Measurements from ENCODE around the gene ZNF141.
A peak's percentile ranks its signal among the peaks of the same experiment; 100 is the strongest.
"Not testable (repeated sequence)": the region's sequence is repeated elsewhere in the genome, so short reads cannot be mapped to it uniquely, and the experiment has no call there.

The ZNF141 gene

DNA sequence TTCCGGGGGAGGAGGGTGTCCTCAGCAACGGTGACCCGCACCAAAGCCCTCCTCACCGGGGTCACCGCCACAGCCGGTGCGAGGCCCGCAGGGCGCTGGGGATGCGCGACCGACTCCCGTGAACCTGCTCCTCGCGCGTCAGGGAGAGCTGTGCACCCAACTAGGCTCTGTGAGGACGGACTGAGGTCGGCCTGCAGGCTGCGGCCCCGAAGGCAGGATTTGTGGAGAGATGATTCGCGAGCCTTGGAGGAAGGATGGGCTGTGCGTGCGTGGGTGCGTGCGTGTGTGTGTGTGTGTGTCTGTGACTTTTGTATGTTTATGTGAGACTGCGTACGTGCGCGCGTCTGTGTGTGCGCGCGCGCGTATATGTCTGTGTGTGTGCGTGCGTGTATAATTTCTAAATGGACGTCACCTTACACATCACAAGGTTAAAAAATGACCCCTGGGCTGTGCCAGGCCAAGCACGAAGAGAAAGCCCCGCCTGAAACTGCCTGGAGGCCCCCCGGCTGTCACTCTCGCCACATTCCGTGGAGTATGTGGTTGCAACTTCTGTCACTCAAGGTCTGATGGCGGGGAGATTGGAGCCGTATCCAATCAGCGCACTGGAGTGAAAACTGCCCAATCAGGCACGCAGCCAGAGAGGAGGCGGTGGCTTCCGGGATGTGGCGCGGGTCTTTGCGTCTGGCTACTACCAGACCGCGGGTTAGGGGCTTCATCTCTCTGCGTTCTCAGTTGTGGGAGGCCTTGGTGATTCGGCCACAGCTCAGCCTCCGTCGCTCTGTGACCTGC is at the start of gene ZNF141:
TSS of gene ZNF141 (plus strand) at position 672 of the 789 bp plus-strand sequence. CDS start 170 bp downstream, outside the sequence.
- DNase-seq, result peak; percentile 98

DNA sequence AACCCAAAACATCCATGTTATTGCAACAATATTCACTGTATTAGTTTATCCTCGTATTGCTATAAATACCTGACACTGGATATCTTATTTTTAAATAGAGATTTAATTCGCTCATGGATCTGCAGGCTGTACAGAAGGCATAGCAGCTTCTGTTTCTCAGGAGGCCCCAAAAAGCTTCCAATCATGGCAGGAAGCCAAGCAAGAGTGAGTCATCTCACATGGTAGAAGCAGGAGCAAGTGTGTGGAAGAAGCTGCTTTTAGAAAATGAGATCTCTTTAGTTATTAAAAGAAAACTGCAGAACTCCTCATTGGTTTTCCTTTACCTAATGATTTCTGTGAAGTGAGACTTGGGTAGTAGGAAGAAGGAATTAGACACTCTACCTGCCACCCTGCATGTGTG is 48.7 kb upstream of the ZNF141 start:
- DNase-seq, result no peak

DNA sequence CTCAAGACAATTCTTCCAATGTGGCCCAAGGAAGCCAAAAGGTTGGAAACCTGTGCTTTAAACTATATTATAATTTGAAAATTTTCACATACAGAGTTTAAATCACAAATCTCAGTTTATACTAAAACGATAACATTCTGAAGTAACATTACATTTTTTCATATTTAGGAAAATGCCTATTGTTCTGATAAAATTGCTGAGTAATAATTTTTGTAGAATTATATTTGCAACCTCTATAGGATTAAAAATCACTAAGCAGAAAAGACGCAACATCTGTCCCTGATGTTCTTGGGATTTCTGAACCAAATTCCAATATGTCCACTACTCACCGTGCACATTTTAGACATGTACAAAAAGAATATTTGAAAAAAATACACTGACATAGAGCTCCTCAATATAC is 42.9 kb upstream of the ZNF141 start:
- no peak for DNase-seq

DNA sequence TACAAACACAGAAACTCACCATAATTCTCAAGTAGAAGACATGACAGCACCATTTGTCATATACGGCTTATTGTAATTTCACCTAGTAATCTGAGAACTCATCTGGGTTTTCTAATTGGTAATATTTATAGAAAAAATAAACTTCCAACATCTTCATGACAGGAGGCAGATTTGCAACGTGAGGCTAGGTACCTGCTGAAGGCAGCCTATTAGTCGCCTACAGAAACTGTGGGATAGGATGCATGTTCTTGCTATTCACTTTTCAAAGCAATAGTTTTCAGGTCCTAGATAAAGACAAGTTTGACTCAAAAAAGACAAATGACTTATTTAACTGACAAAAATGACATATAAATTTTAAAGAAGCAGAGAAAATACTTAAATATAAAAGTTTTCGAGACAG is 35.2 kb upstream of the ZNF141 start:
- DNase-seq, result no peak

DNA sequence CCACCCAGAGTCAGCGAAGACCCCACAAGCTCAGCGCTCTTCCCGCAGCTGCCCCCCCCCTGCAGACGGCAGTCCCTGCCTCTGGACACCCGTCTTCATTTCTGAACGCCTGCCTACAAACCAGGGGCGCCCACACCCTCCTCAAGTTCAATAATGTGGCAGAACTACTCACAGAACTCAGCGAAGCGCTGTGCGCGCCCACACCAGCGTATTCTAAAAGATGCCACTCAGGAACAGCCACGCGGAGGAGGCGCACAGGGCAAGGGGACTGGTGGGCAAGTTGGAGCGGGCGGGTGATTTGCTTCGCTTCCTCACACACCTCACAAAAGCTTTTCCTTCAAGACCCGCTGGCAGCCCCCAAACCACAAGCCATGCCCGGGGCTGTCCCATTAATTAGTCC is 33.1 kb upstream of the ZNF141 start:
- DNase-seq, result not testable (repeated sequence)

DNA sequence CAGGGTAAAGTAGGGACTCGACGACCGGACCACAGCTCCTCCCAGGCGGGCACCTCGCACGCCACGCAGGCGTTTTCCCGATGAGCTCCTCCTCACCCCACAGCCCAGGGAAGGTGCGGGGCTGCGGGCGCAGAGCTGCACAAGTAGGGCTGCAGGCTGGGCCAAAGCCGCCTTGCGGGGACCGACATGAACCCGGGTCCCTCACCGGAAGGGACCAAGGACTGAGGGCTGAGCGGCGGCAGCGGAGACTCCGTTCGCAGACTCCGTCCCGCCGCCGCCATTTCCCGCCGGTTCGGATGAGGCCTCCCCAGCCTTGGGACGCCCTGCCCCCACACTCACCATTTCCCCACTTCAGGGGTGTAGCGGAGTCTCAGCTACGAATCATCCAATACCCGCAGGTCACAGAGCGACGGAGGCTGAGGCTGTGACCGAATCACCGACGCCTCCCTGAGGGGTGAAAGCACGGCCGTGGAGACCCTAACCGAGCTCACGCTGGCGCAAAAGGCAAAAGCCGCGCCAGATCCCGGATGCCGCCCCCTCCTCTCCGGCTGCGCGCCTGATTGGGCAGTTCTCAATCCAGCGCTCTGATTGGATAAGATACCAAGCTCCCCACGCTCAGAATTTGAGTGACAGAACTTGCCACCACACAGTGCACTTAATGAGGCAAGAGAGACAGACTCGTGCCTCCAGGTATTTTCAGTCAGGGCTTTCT is 32.5 kb upstream of the ZNF141 start, which contains the start of gene ZNF732:
TSS of gene ZNF732 (minus strand) at position 506 of the 712 bp plus-strand sequence. CDS start at position 342, 164 bp downstream.
- peak; percentile 44 for DNase-seq

DNA sequence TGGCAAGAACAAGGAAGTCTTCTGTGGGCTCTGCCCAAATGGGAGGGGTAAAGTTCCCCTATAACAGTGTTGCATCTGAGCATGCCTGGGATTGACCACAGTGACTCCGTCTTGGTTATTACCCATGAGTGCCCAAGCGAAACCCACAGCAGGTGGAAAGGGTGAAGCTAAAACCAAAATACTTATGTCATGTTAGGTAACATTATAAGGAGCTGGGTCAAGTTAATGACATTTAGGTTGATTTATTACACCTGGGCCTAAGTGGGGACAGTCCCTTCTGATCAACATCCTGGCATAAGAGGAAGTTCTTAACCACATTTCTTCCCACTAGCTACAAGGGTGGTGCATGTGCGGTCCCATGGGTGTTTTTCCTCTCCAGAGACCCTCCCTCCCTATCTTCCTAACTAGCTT is 31.1 kb upstream of the ZNF141 start:
- no peak for DNase-seq

DNA sequence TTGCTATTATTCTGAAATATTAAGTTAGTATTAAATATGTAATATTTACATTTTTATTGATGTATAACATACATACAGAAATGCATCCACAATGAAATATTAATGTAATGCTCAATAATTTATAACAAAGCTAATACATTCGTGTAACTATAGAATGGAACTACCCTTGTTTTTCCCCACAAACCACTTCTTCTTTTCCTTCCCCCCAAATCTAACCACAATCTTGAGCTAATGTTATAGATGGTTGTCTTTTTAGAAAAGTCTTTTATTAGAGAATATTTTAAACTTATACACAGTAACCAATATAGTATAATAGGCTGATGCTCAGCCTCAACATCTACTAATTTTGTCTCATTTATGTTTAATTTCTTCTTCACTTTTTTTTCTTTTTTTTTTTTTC is 27.8 kb upstream of the ZNF141 start:
- DNase-seq, result no peak

DNA sequence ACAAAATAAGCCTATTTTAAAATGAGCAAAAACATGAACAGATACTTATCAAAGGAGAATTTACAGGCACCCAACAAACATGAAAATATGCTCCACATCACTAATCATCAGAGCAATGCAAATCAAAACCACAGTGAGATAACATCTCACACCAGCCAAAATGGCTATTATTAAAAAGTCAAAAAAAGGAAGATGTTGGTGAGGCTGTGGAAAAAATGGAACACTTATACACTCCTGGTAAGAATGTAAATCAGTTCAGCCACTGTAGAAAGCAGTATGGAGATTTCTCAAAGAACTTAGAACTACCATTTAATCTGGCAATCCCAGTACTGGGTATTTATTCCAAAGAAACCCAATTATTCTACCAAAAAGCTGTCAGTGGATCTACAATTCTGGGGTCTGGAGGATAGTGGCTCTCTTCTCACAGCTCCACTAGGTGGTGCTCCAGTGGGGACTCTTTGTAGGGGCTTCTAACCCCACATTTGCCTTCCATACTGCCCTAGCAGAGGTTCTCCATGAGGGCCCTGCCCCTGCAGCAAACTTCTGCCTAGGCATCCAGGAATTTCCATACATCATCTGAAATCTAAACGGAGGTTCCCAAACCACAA is 23.2 kb upstream of the ZNF141 start:
- DNase-seq, result no peak

DNA sequence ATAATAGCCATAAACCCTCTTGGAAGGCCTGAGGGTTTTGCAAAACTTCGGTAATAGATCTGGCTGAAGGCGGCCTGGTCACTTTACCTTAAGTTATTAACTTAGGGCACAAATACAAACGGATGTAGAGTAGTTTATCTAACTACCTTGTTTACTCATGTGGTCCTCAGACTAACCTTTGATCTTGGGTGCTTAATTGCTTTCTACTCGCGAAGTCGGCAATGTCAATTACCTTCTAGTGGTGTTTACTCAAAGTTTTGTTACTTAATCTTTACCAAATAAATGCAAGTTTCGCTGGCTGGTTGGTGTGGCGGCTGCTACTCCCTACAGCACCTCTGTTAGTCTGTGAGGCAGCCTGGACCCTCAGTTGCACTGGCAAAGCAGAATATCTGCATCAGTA is 8.9 kb upstream of the ZNF141 start:
- DNase-seq, result no peak

DNA sequence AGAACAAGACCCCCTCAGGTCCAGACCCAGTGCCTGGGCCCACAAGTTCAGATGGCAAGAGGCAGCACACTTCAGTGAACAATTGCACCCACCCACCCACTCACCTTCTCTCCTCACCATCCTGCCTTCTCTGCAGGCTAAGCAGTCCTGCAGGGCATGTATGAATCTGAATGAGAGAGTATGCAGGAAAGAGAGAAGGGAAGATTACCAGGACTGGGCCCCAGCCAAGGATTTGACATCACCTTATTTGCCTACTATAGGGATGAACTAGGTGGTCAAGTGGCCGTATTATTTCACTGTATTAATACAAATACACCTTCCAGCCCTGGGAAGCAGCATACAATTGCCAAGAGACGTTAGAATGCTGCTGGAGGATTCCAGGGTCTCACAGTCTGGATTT is 2.1 kb upstream of the ZNF141 start:
- DNase-seq, result no peak

DNA sequence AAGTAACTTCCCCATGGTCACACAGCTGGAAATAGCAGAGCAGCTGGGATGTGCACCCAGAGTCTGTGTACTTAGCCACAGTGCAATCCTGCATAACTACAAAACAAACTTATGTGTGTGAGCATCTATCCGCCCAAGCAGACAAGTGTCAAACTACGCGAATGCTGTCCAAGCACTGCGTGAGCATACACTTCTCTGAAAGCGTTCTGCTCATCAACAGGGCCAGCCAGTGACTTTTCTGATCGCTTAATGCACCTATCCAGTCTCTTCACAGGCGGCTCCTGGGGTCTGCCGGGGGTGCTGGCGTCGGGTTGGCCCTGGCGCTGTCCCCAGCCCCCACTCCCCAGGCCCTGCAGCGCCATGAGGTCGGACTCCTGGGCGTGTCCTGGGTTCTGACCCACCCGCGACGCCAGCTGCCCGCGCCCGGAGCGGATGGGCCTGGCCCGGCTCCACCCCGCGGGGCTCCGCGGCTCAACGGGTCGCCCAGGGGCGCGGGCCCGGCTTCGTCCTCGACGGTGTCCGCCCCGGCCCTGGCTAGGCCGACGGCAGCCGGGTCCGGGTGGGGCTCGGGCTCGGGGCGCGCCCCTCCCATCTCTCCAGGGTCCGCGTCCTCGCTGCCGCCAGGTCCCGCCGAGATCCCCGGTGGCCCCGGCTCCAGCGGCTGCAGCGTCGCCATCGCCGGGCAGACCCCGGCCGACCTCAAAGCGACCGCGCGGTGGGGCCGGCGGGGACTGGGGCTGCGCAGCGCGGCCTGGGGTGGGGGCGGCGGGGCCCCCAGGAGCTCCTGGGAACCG is 1.3 kb upstream of the ZNF141 start:
- peak; percentile 15 for DNase-seq

DNA sequence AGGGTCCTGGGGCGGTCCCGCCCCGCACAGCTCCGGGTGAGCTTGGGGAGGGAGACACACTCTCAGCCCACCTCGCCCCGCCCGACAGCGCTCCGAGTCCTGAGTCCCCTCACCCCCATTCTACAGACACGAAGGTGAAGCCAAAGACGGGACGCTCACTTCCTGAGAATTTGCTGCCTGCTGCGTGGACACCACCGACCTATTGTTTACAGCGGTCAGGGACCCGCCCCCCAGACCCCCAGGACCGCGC is 796 bp upstream of the ZNF141 start:
- no peak for DNase-seq

DNA sequence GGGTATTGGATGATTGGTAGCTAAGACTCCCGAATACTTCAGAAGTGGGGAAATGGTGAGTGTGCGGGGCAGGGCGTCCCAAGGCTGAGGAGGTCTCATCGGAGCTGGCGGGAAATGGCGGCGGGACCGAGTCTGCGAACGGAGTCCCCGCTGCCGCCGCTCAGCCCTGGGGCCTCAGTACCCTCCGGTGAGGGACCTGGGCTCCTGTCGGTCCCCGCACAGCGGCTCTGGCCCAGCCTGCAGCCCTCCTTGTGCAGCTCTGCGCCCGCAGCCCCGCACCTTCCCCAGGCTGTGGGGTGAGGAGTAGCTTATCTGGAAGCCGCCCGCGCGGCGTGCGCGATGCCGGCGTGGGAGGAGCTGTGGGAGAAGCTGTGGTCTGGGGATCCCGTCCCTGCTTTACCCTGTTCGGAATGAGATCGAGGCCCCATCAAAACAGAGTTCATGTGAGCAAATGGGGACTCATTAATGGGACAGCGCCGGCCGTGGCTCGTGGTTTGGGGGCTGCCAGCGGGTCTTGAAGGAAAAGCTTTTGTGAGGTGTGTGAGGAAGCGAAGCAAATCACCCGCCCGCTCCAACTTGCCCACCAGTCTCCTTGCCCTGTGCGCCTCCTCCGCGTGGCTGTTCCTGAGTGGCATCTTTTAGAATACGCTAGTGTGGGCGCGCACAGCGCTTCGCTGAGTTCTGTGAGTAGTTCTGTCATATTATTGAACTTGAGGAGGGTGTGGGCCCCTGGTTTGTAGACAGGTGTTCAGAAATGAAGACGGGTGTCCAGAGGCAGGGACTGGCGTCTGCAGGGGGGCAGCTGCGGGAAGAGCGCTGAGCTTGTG is 531 bp downstream of the ZNF141 start:
- no peak for DNase-seq

DNA sequence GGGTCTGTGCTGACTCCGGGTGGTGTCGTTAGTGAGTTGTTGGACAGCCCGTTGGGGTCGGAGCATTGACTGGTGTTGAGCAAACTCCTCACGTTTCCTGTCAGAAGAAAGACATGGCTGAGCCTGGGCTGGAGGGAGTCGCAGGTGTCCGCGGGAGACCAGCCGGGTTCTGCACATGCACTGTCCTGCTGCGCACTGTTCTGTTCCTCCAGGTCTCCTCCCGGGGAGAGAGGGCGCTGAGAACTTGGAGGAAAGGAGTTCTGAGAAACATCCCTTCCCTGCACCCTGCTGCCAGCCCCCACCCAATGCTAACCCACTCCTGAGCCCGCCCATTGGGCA is 1.1 kb downstream of the ZNF141 start:
- no peak for DNase-seq

DNA sequence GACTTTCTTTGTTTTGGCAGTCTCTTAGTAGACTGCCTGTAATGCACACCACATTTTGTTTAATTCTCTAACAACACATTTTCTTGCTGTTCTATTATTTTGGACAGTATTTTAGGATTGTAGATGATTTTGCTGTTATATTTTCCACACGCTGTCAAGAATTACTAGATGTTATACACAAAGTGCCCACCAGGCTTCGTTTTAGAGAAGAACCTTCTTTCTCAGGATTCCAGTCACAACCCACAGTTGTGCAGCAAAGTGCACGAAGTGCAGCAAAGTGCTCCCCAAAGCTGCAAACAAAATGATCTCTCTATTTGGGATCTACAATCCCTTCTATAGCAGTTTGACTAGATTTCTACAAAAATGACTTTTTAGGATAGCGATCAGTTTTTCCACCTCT is 2.4 kb downstream of the ZNF141 start:
- no peak for DNase-seq

DNA sequence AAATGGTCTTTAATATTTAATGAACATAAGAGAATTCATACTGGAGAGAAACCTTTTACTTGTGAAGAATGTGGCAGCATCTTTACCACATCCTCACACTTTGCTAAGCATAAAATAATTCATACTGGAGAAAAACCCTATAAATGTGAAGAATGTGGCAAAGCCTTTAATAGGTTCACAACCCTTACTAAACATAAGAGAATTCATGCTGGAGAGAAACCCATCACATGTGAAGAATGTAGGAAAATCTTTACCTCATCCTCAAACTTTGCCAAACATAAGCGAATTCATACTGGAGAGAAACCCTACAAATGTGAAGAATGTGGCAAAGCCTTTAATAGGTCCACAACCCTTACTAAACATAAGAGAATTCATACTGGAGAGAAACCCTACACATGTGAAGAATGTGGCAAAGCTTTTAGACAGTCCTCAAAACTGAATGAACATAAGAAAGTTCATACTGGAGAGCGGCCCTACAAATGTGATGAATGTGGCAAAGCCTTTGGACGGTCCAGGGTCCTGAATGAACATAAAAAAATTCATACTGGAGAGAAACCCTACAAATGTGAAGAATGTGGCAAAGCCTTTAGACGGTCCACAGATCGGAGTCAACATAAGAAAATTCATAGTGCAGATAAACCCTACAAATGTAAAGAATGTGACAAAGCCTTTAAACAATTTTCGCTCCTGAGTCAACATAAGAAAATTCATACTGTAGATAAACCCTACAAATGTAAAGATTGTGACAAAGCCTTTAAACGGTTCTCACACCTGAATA is 35.6 kb downstream of the ZNF141 start:
- DNase-seq, result no peak

DNA sequence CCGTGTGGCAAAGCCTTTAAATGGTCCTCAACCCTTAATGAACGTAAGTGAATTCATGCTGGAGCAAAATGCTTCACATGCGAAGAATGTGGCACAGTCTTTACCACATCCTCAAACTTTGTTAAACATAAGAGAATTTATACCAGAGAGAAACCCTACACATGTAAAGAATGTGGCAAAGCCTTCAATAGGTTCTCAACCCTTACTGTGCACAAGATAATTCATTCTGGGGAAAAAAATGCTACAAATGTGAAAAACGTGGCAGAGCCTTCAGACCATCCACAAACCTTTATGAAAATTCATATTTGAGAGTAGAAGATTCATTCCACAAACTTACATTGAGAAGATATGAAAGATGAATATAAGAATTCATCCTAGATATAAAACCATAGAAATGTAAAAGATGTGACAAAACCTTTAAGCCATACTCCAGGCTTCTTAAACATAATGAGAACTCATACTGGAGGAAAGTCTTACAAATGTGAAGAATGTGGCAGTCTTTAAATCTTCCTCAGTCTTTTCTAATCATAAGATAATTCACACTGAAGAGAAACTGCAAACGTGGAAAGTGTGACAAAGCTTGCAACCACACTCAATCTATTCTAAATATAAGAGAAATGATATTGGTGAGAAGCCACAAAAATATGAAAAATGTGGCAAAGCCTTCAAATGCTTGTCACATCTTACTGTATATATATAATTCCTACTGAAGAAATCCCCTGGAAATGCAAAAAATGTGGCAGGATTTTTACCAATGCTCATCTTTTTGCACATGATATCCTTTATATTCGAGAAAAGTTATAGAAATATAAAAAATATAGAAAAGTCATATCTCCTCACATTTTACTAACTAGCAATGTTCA is 36.9 kb downstream of the ZNF141 start:
- no peak for DNase-seq

DNA sequence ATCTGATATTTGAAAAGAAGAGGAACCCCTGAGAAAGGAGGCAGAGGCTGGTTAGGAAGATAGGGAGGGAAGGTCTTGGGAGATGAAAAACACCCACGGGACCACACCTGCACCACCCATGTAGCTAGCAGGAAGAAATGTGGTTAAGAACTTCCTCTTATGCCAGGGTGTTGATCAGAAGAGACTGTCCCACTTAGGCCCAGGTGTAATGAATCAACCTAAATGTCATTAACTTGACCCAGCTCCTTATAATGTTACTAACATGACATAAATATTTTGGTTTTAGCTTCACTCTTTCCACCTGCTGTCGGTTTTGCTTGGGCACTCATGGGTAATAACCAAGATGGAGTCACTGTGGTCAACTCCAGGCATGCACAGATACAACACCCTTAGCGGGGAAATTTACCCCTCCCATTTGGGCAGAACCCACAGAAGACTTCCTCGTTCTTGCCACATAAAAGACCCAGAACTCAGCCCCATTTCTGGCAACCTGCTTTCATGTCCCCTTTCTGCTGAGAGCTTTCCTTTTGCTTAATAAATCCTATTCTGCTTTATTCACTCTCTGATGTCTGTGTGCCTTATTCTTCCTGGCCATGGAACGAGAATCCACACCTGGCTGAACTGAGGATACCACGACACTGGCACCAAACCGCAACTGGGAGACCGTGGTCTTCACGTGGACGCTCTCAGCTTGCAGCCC is 46.8 kb downstream of the ZNF141 start:
- no peak for DNase-seq

Measured in NCI-H1092 treated with DMSO at 0.1 percent for 48 hours (cell line).